B cell (primary cell): Measurements from ENCODE around the gene MYL7. TPM values are rescaled to one million over a fixed set of nuclear protein-coding genes. Genes with fewer than 3 reads are reported as not detected.

Source experiments
- ATAC-seq: fragments of 200-7000 bp; cut with Tn5 transposase; one replicate; pipeline ENCODE4 v1.10.0; 2021; ENCODE audit warnings: low read depth, mild to moderate bottlenecking, moderate number of reproducible peaks, moderate library complexity
- CTCF ChIA-PET: fragments of 350-600 bp; sonication (Branson Sonifier 250); formaldehyde crosslinking; loops from one replicate; lab custom pipeline; 2021; ENCODE audit warnings: antibody characterized with exemption, inconsistent platforms; lab: Charles Lee
- POLR2A ChIA-PET: fragments of 350-600 bp; sonication (Branson Sonifier 250); formaldehyde crosslinking; loops from one replicate; lab custom pipeline; 2021; ENCODE audit warnings: antibody characterized with exemption; lab: Charles Lee
- DNase-seq: peaks from one replicate; pipeline ENCODE4 v3.0.0; 2013
- H2AFZ ChIP-seq: 2 replicates; pipeline ENCODE4 v1.6.1; 2012; ENCODE audit warnings: mild to moderate bottlenecking, low read depth, low read length; ENCODE audit not compliant: insufficient read depth, poor library complexity, severe bottlenecking
- H3K27ac ChIP-seq, 2 donors: 1 replicate in 1 of 2; 2 replicates in 1 of 2; pipeline ENCODE4 v1.5.1; 2012 to 2013; ENCODE audit warnings: low read length in 2 of 2, mild to moderate bottlenecking in 2 of 2, moderate library complexity in 1 of 2
- H3K27me3 ChIP-seq, 4 experiments: fragments of 200-600 bp in 1 of 4; sonication (generic) in 1 of 4; replicated peaks in 1 of 4; 1 replicate in 2 of 4; 2 replicates in 2 of 4; pipeline versions ENCODE4 v1.6.1 to v1.7.0; 2013 to 2016; ENCODE audit warnings: low read length in 3 of 4, mild to moderate bottlenecking in 2 of 4, mixed read lengths in 1 of 4, moderate library complexity in 1 of 4; ENCODE audit not compliant: insufficient read depth in 4 of 4, control insufficient read depth in 3 of 4; ENCODE audit errors: control extremely low read depth in 1 of 4
- H3K36me3 ChIP-seq, 2 experiments: replicated peaks in 1 of 2; 1 replicate in 1 of 2; 2 replicates in 1 of 2; pipeline versions ENCODE4 v1.6.1 to v1.7.1; 2013; ENCODE audit warnings: low read length in 1 of 2; ENCODE audit not compliant: insufficient read depth in 2 of 2, control insufficient read depth in 1 of 2; ENCODE audit errors: control extremely low read depth in 1 of 2, extremely low read depth in 1 of 2
- H3K4me1 ChIP-seq, 2 donors: fragments of 200-600 bp in 1 of 2; sonication (generic) in 1 of 2; 1 replicate in 1 of 2; 2 replicates in 1 of 2; pipeline versions ENCODE4 v1.5.1 to v1.6.1; 2013 to 2017; ENCODE audit warnings: low read length in 2 of 2; ENCODE audit not compliant: control insufficient read depth in 2 of 2, insufficient read depth in 2 of 2
- H3K4me2 ChIP-seq: replicated peaks from 2 replicates; pipeline ENCODE3; 2012; ENCODE audit warnings: mild to moderate bottlenecking, low read depth, low read length; ENCODE audit not compliant: poor library complexity, severe bottlenecking
- H3K4me3 ChIP-seq, 5 experiments: fragments of 200-600 bp in 1 of 5; sonication (generic) in 1 of 5; 1 replicate in 3 of 5; 2 replicates in 2 of 5; pipeline versions ENCODE4 v1.5.1 to v1.7.0; 2011 to 2016; ENCODE audit warnings: low read length in 4 of 5, mild to moderate bottlenecking in 4 of 5, low read depth in 2 of 5, control low read depth in 1 of 5, moderate library complexity in 1 of 5; ENCODE audit not compliant: insufficient read depth in 1 of 5; ENCODE audit errors: control extremely low read depth in 1 of 5, extremely low read depth in 1 of 5
- H3K79me2 ChIP-seq: fragments of 200-600 bp; sonication (generic); one replicate; pipeline ENCODE4 v1.6.0; 2016; ENCODE audit warnings: low read length; ENCODE audit not compliant: control insufficient read depth, insufficient read depth
- H3K9ac ChIP-seq: fragments of 200-600 bp; sonication (generic); 2 replicates; pipeline ENCODE4 v1.6.1; 2017; ENCODE audit warnings: mild to moderate bottlenecking, low read length, moderate library complexity
- H3K9me3 ChIP-seq, 3 donors: one replicate each; pipeline versions ENCODE4 v1.6.1 to v1.7.1; 2013; ENCODE audit warnings: low read length in 2 of 3; ENCODE audit not compliant: control insufficient read depth in 2 of 3, insufficient read depth in 1 of 3; ENCODE audit errors: control extremely low read depth in 1 of 3
- H4K20me1 ChIP-seq: 2 replicates; pipeline ENCODE4 v1.6.0; 2012; ENCODE audit warnings: mild to moderate bottlenecking, low read length; ENCODE audit not compliant: insufficient read depth, control insufficient read depth, poor library complexity, severe bottlenecking
- H3K27ac Mint-ChIP-seq: one replicate; pipeline ENCODE4 v1.8.0; 2021; ENCODE audit warnings: mixed read lengths
- H3K27me3 Mint-ChIP-seq: one replicate; pipeline ENCODE4 v1.8.0; 2021; ENCODE audit warnings: mixed read lengths
- H3K4me1 Mint-ChIP-seq: one replicate; pipeline ENCODE4 v1.8.0; 2021; ENCODE audit warnings: mixed read lengths
- H3K4me3 Mint-ChIP-seq: one replicate; pipeline ENCODE4 v1.8.0; 2021; ENCODE audit warnings: mixed read lengths
- H3K9me3 Mint-ChIP-seq: one replicate; pipeline ENCODE4 v1.8.0; 2022; ENCODE audit warnings: mixed read lengths; ENCODE audit not compliant: insufficient read depth
- EZH2 ChIP-seq: IDR thresholded peaks from 2 replicates; pipeline ENCODE4 v1.6.1; 2012; ENCODE audit warnings: borderline replicate concordance, low read depth, mild to moderate bottlenecking, moderate library complexity, low read length; ENCODE audit not compliant: insufficient read depth, poor library complexity, severe bottlenecking
- WGBS: methylation state at CpG from one replicate; pipeline ENCODE4 v1.1.5; 2013; ENCODE audit warnings: missing lambda C conversion rate; ENCODE audit not compliant: insufficient coverage; 5-methylcytosine and 5-hydroxymethylcytosine counted together
- intact Hi-C: fragments of 100-400 bp; cut with micrococcal nuclease; formaldehyde crosslinking; loops from one replicate; pipeline ENCODE4 v1.10.0; 2022
- polyA plus RNA-seq: library from polyadenylated mRNA; depleted of rRNA; stranded (reverse); fragments of >200 nt; gene quantifications from 2 replicates; pipeline ENCODE4 v1.2.3, GENCODE V29; 2012
- total RNA-seq, 2 donors: library from RNA; stranded (reverse); fragments of 120-200 nt in 1 of 2; gene quantifications; 1 replicate in 1 of 2; 2 replicates in 1 of 2; pipeline versions ENCODE4 v1.2.3 to v1.2.4, GENCODE V29; 2013 to 2022
- TF ChIP-seq, protein P1 (sequence below): fragments of 200-600 bp; IDR thresholded peaks from one replicate; pipeline ENCODE4 v1.8.0; 2022; ENCODE audit warnings: antibody characterized with exemption, mild to moderate bottlenecking

The MYL7 gene
- total and polyA plus RNA-seq, 2 donors (not counting 1 experiment from before 2014, with no cell fraction given) = not detected

GRCh38 chr7:44173911-44174693, 33.0 kb upstream of the MYL7 start:
- intact Hi-C loops = no loop called here
- peaks cover 0 to 24% (median 1%) of the 10 kb centered on the region in 4 experiments for H3K27me3 ChIP-seq
- H2AFZ ChIP-seq = no peak overlapping the region
- no peaks in the 10 kb centered on the region for H3K9me3 ChIP-seq
- H3K4me1 ChIP-seq = no peaks in the 10 kb centered on the region
- Mint-ChIP-seq H3K9me3 (no peaks in the 10 kb centered on the region), H3K4me3 (no peak overlapping the region), H3K27ac (no peak overlapping the region), H3K27me3 (peaks cover 37% of the 10 kb centered on the region), H3K4me1 (peaks cover 3% of the 10 kb centered on the region)
- no peak overlapping the region for H3K9ac ChIP-seq
- WGBS = 57% methylated on average over 3 of the region's 3 CpGs
- no peaks in the 10 kb centered on the region for H3K79me2 ChIP-seq
- TF ChIP-seq, protein P1, sequence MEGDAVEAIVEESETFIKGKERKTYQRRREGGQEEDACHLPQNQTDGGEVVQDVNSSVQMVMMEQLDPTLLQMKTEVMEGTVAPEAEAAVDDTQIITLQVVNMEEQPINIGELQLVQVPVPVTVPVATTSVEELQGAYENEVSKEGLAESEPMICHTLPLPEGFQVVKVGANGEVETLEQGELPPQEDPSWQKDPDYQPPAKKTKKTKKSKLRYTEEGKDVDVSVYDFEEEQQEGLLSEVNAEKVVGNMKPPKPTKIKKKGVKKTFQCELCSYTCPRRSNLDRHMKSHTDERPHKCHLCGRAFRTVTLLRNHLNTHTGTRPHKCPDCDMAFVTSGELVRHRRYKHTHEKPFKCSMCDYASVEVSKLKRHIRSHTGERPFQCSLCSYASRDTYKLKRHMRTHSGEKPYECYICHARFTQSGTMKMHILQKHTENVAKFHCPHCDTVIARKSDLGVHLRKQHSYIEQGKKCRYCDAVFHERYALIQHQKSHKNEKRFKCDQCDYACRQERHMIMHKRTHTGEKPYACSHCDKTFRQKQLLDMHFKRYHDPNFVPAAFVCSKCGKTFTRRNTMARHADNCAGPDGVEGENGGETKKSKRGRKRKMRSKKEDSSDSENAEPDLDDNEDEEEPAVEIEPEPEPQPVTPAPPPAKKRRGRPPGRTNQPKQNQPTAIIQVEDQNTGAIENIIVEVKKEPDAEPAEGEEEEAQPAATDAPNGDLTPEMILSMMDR = no peak
- TF ChIP-seq EZH2 = no peak
- ATAC-seq (no peak), DNase-seq (no peak)
- H3K4me3 ChIP-seq = no peak overlapping the region
- H3K4me2 ChIP-seq = no peak overlapping the region
- POLR2A ChIA-PET = no interaction called here
- CTCF ChIA-PET = no interaction called here
- H3K27ac ChIP-seq = no peak overlapping the region
- no peaks in the 10 kb centered on the region for H4K20me1 ChIP-seq
- H3K36me3 ChIP-seq = no peaks in the 10 kb centered on the region

DNA sequence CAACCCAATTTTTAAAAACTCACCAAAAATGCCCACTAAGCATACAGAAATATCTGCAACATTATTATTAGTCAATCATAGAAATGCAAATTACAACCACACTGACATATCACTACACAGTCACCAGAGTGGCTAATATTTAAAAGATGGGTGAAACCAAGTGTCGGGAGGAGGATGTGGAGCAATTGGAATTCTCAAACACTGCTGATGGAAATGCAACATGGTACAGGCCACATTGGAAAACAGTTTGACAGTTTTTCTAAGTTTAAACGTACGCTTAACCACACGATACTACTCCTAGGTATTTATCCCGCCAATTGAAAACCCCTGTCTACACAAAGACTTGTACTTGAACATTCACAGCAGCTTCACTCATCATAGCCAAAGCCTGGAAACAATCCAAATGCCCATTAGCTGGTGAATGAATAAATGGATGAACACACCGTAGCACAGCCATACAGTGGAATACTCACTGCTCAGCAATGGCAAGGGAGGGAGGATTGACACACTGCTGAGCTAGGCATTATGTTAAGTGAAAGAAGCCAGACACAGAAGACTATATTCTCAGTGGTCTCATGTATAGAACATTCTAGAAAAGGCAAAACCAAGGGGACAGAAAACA, 31.8 kb upstream of the MYL7 start:
- POLR2A ChIA-PET = no interaction called here
- Mint-ChIP-seq H3K27ac (no peak overlapping the region), H3K4me1 (peaks cover 9% of the 10 kb centered on the region), H3K9me3 (no peaks in the 10 kb centered on the region), H3K27me3 (peaks cover 29% of the 10 kb centered on the region), H3K4me3 (no peak overlapping the region)
- H2AFZ ChIP-seq = no peak overlapping the region
- peaks cover 3 to 8% of the 10 kb centered on the region in 2 donors for H3K4me1 ChIP-seq
- CTCF ChIA-PET = no interaction called here
- H4K20me1 ChIP-seq = no peaks in the 10 kb centered on the region
- no peaks in the 10 kb centered on the region for H3K36me3 ChIP-seq
- no peak overlapping the region for H3K4me3 ChIP-seq
- 88% methylated on average over 3 of the region's 6 CpGs for WGBS
- H3K27me3 ChIP-seq = peaks cover 0 to 20% (median 1%) of the 10 kb centered on the region in 4 experiments
- H3K9me3 ChIP-seq = no peaks in the 10 kb centered on the region
- ATAC-seq = no peak
- intact Hi-C loops = no loop called here
- TF ChIP-seq EZH2 = no peak
- TF ChIP-seq, protein P1 = no peak
- H3K4me2 ChIP-seq = no peak overlapping the region
- H3K27ac ChIP-seq = no peak overlapping the region
- DNase-seq = no peak
- H3K79me2 ChIP-seq = no peaks in the 10 kb centered on the region
- H3K9ac ChIP-seq = no peak overlapping the region
